GM18861 (cell line): ENCODE data around the gene ABCA7.

ENCODE experiments used
- ATAC-seq: cut with Tn5 transposase; IDR thresholded peaks from one replicate; pipeline ENCODE4 v1.9.1; 2021; ENCODE audit not compliant: unreplicated experiment

Gene ABCA7

GRCh38 chr19:1035998-1036621 is 3.8 kb upstream of the ABCA7 start:
- ATAC-seq = no peak

- peak; percentile 8 for ATAC-seq
Observed at GRCh38 chr19:1037621-1038064, 2.3 kb upstream of the ABCA7 start.

- ATAC-seq = no peak
Observed at GRCh38 chr19:1038978-1039645, 795 bp upstream of the ABCA7 start.

- ATAC-seq = peak; percentile 36
Observed at GRCh38 chr19:1040476-1041271, 767 bp downstream of the ABCA7 start.

GRCh38 chr19:1041272-1041834 is 1.4 kb downstream of the ABCA7 start:
- no peak for ATAC-seq

- no peak for ATAC-seq
Observed at GRCh38 chr19:1041835-1042685, 2.2 kb downstream of the ABCA7 start.

- no peak for ATAC-seq
Observed at GRCh38 chr19:1042689-1043511, 3.0 kb downstream of the ABCA7 start.

- no peak for ATAC-seq
Observed at GRCh38 chr19:1045247-1045603, 5.3 kb downstream of the ABCA7 start.

GRCh38 chr19:1046117-1046626 is 6.3 kb downstream of the ABCA7 start:
- ATAC-seq = no peak

- no peak for ATAC-seq
Observed at GRCh38 chr19:1046836-1047695, 7.2 kb downstream of the ABCA7 start.

GRCh38 chr19:1047696-1048147 is 7.8 kb downstream of the ABCA7 start:
- ATAC-seq = no peak

- ATAC-seq = no peak
Observed at GRCh38 chr19:1049106-1049505, 9.2 kb downstream of the ABCA7 start.

GRCh38 chr19:1049800-1050199 is 9.9 kb downstream of the ABCA7 start:
- ATAC-seq = no peak

- ATAC-seq = no peak
Observed at GRCh38 chr19:1050989-1051788, 11.3 kb downstream of the ABCA7 start.

- ATAC-seq = no peak
Observed at GRCh38 chr19:1051791-1052190, 11.9 kb downstream of the ABCA7 start.

GRCh38 chr19:1052349-1052975 is 12.6 kb downstream of the ABCA7 start:
- no peak for ATAC-seq
